ENCODE measurements around the gene ANKRD10.

ANKRD10 gene

GRCh38 chr13:110835721-110836604 lies 78.9 kb downstream of the ANKRD10 start:
- H3K9me3 ChIP-seq (ENCODE audit: control insufficient read depth, low read length) = peaks cover 2% of the 10 kb centered on the region
- H3K4me3 ChIP-seq (ENCODE audit: low read length) = no peak overlapping the region
- no peak overlapping the region for H3K9ac ChIP-seq (ENCODE audit: low read length)
- H3K36me3 ChIP-seq (ENCODE audit: control insufficient read depth, insufficient read depth, low read length, severe bottlenecking) = no peaks in the 10 kb centered on the region
- H3K27me3 ChIP-seq (replicated peaks; ENCODE audit: control insufficient read depth, insufficient read depth, low read length) = peaks cover 43% of the 10 kb centered on the region
- no peak for DNase-seq (ENCODE audit: low read depth)
- H3K4me1 ChIP-seq (ENCODE audit: control insufficient read depth, insufficient read depth, low read length) = no peaks in the 10 kb centered on the region

GRCh38 chr13:110834572-110834971 lies 80.3 kb downstream of the ANKRD10 start:
- no peaks in the 10 kb centered on the region for H3K9me3 ChIP-seq (ENCODE audit: control insufficient read depth, low read length)
- no peak for DNase-seq (ENCODE audit: low read depth)

GRCh38 chr13:110832531-110832930 lies 82.3 kb downstream of the ANKRD10 start:
- DNase-seq (ENCODE audit: low read depth) = no peak
- Histone ChIP-seq H3K9me3 (ENCODE audit: control insufficient read depth, low read length) (no peaks in the 10 kb centered on the region), H3K36me3 (ENCODE audit: control insufficient read depth, insufficient read depth, low read length, severe bottlenecking) (no peaks in the 10 kb centered on the region), H3K4me1 (ENCODE audit: control insufficient read depth, insufficient read depth, low read length) (no peaks in the 10 kb centered on the region), H3K9ac (ENCODE audit: low read length) (no peak overlapping the region), H3K4me3 (ENCODE audit: low read length) (no peak overlapping the region), H3K27me3 (replicated peaks; ENCODE audit: control insufficient read depth, insufficient read depth, low read length) (peaks cover 62% of the 10 kb centered on the region)

More at GRCh38 chr13:110834572-110834971, 80.3 kb downstream of the ANKRD10 start:
- no peak overlapping the region for H3K9ac ChIP-seq (ENCODE audit: low read length)
- no peaks in the 10 kb centered on the region for H3K4me1 ChIP-seq (ENCODE audit: control insufficient read depth, insufficient read depth, low read length)
- H3K36me3 ChIP-seq (ENCODE audit: control insufficient read depth, insufficient read depth, low read length, severe bottlenecking) = no peaks in the 10 kb centered on the region
- peaks cover 55% of the 10 kb centered on the region for H3K27me3 ChIP-seq (replicated peaks; ENCODE audit: control insufficient read depth, insufficient read depth, low read length)
- H3K4me3 ChIP-seq (ENCODE audit: low read length) = no peak overlapping the region

GRCh38 chr13:110832205-110832479 lies 82.7 kb downstream of the ANKRD10 start:
- peaks cover 60% of the 10 kb centered on the region for H3K27me3 ChIP-seq (replicated peaks; ENCODE audit: control insufficient read depth, insufficient read depth, low read length)
- no peak for DNase-seq (ENCODE audit: low read depth)
- H3K4me1 ChIP-seq (ENCODE audit: control insufficient read depth, insufficient read depth, low read length) = no peaks in the 10 kb centered on the region
- H3K36me3 ChIP-seq (ENCODE audit: control insufficient read depth, insufficient read depth, low read length, severe bottlenecking) = no peaks in the 10 kb centered on the region
- no peak overlapping the region for H3K9ac ChIP-seq (ENCODE audit: low read length)
- no peak overlapping the region for H3K4me3 ChIP-seq (ENCODE audit: low read length)
- no peaks in the 10 kb centered on the region for H3K9me3 ChIP-seq (ENCODE audit: control insufficient read depth, low read length)

GRCh38 chr13:110831437-110832204 lies 83.2 kb downstream of the ANKRD10 start:
- no peak overlapping the region for H3K9ac ChIP-seq (ENCODE audit: low read length)
- H3K4me3 ChIP-seq (ENCODE audit: low read length) = no peak overlapping the region
- no peaks in the 10 kb centered on the region for H3K4me1 ChIP-seq (ENCODE audit: control insufficient read depth, insufficient read depth, low read length)
- H3K36me3 ChIP-seq (ENCODE audit: control insufficient read depth, insufficient read depth, low read length, severe bottlenecking) = no peaks in the 10 kb centered on the region
- no peaks in the 10 kb centered on the region for H3K9me3 ChIP-seq (ENCODE audit: control insufficient read depth, low read length)
- peaks cover 59% of the 10 kb centered on the region for H3K27me3 ChIP-seq (replicated peaks; ENCODE audit: control insufficient read depth, insufficient read depth, low read length)
- no peak for DNase-seq (ENCODE audit: low read depth)

- Histone ChIP-seq H3K4me3 (ENCODE audit: low read length) (no peak overlapping the region), H3K9me3 (ENCODE audit: control insufficient read depth, low read length) (no peaks in the 10 kb centered on the region), H3K36me3 (ENCODE audit: control insufficient read depth, insufficient read depth, low read length, severe bottlenecking) (no peaks in the 10 kb centered on the region), H3K27me3 (replicated peaks; ENCODE audit: control insufficient read depth, insufficient read depth, low read length) (peaks cover 62% of the 10 kb centered on the region), H3K9ac (ENCODE audit: low read length) (no peak overlapping the region), H3K4me1 (ENCODE audit: control insufficient read depth, insufficient read depth, low read length) (no peaks in the 10 kb centered on the region)
- DNase-seq (ENCODE audit: low read depth) = no peak
These were observed 84.0 kb downstream of the ANKRD10 start for GRCh38 chr13:110830800-110831371.

GRCh38 chr13:110830331-110830730 lies 84.5 kb downstream of the ANKRD10 start:
- no peaks in the 10 kb centered on the region for H3K9me3 ChIP-seq (ENCODE audit: control insufficient read depth, low read length)
- no peaks in the 10 kb centered on the region for H3K4me1 ChIP-seq (ENCODE audit: control insufficient read depth, insufficient read depth, low read length)
- H3K27me3 ChIP-seq (replicated peaks; ENCODE audit: control insufficient read depth, insufficient read depth, low read length) = peaks cover 67% of the 10 kb centered on the region
- no peaks in the 10 kb centered on the region for H3K36me3 ChIP-seq (ENCODE audit: control insufficient read depth, insufficient read depth, low read length, severe bottlenecking)
- H3K9ac ChIP-seq (ENCODE audit: low read length) = no peak overlapping the region
- no peak for DNase-seq (ENCODE audit: low read depth)
- no peak overlapping the region for H3K4me3 ChIP-seq (ENCODE audit: low read length)

GRCh38 chr13:110829486-110829885 lies 85.4 kb downstream of the ANKRD10 start:
- Histone ChIP-seq H3K4me1 (ENCODE audit: control insufficient read depth, insufficient read depth, low read length) (no peaks in the 10 kb centered on the region), H3K4me3 (ENCODE audit: low read length) (no peak overlapping the region), H3K9ac (ENCODE audit: low read length) (no peak overlapping the region), H3K9me3 (ENCODE audit: control insufficient read depth, low read length) (no peaks in the 10 kb centered on the region), H3K36me3 (ENCODE audit: control insufficient read depth, insufficient read depth, low read length, severe bottlenecking) (no peaks in the 10 kb centered on the region), H3K27me3 (replicated peaks; ENCODE audit: control insufficient read depth, insufficient read depth, low read length) (peaks cover 59% of the 10 kb centered on the region)
- DNase-seq (ENCODE audit: low read depth) = no peak

GRCh38 chr13:110828705-110829104 lies 86.2 kb downstream of the ANKRD10 start:
- Histone ChIP-seq H3K9me3 (ENCODE audit: control insufficient read depth, low read length) (no peaks in the 10 kb centered on the region), H3K27me3 (replicated peaks; ENCODE audit: control insufficient read depth, insufficient read depth, low read length) (peaks cover 52% of the 10 kb centered on the region), H3K4me1 (ENCODE audit: control insufficient read depth, insufficient read depth, low read length) (no peaks in the 10 kb centered on the region), H3K9ac (ENCODE audit: low read length) (no peak overlapping the region), H3K36me3 (ENCODE audit: control insufficient read depth, insufficient read depth, low read length, severe bottlenecking) (no peaks in the 10 kb centered on the region), H3K4me3 (ENCODE audit: low read length) (no peak overlapping the region)
- DNase-seq (ENCODE audit: low read depth) = no peak

Data from adipocyte (in vitro differentiated cells).